Prostate gland (tissue), 2 donors: Measurements from ENCODE around the gene FARS2. TPM values are rescaled to one million over a fixed set of nuclear protein-coding genes. Genes with fewer than 3 reads are reported as not detected.

ENCODE experiments used
- DNase-seq: peaks from one replicate; pipeline ENCODE4 v3.0.0-alpha.2; 2019; ENCODE audit warnings: low spot score
- H3K27ac ChIP-seq, 2 donors: fragments of 200-600 bp; sonication (generic); 2 replicates each; pipeline ENCODE4 v1.5.1; 2017 to 2019
- H3K27me3 ChIP-seq: fragments of 200-600 bp; sonication (generic); replicated peaks from 2 replicates; pipeline ENCODE4 v1.5.1; 2019; ENCODE audit not compliant: insufficient read depth
- H3K36me3 ChIP-seq, 2 donors: fragments of 200-600 bp; sonication (generic); 1 replicate in 1 of 2; 2 replicates in 1 of 2; pipeline versions ENCODE4 v1.5.1 to v1.8.1; 2017 to 2019
- H3K4me1 ChIP-seq: fragments of 200-600 bp; sonication (generic); replicated peaks from 2 replicates; pipeline ENCODE4 v1.5.1; 2019
- H3K4me3 ChIP-seq, 2 donors: fragments of 200-600 bp; sonication (generic); 2 replicates each; pipeline ENCODE4 v1.5.1; 2017 to 2019
- H3K9me3 ChIP-seq: fragments of 200-600 bp; sonication (generic); 2 replicates; pipeline ENCODE4 v1.5.1; 2017
- POLR2A ChIP-seq: fragments of 450-650 bp; IDR thresholded peaks from one replicate; pipeline ENCODE4 v1.6.1; 2016; ENCODE audit warnings: antibody characterized with exemption, mild to moderate bottlenecking
- POLR2AphosphoS5 ChIP-seq: sonication (generic); formaldehyde crosslinking; IDR thresholded peaks from one replicate; pipeline ENCODE4 v1.6.1; 2017; ENCODE audit warnings: antibody characterized with exemption
- WGBS: methylation state at CpG from one replicate; pipeline ENCODE4 v1.1.5; 2018; 5-methylcytosine and 5-hydroxymethylcytosine counted together
- intact Hi-C: fragments of 100-400 bp; cut with DNase I; formaldehyde crosslinking; loops from one replicate; pipeline ENCODE4 v1.14.2; 2022
- total RNA-seq, 2 donors: library from RNA; depleted of rRNA; stranded (reverse); fragments of >200 nt; gene quantifications; one replicate each; pipeline ENCODE4 v1.1.0, GENCODE V29; 2016
- TF ChIP-seq, protein P1 (sequence below), 4 experiments: fragments of 200-600 bp in 2 of 4; fragments of 450-650 bp in 2 of 4; sonication (generic) in 2 of 4; IDR thresholded peaks; 1 replicate in 3 of 4; 2 replicates in 1 of 4; pipeline ENCODE4 v1.5.1; 2016 to 2019; ENCODE audit warnings: antibody characterized with exemption in 4 of 4, mild to moderate bottlenecking in 2 of 4, moderate library complexity in 2 of 4

The FARS2 gene
- total RNA-seq, 2 donors from 2014 or later: 11.6 to 19.5 TPM

DNA sequence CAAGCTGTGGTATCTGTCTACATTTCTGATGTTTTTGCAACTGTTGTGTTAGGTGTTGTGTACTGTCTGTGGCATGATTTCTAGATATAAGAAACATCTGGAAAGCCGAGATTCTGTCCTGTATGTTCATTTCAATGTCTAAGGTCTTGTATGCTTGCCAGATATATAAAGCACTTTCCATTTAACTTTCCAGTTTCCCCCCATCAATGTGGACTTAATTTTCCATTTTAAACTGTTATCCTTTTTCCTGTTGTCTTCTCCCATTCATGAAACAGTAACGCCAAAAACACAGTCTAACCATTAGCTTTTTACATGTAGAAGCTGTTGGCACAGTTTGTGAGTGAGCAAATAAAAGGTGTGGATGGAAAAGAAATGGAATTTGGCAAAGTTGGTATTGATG, 181.6 kb downstream of the FARS2 start:
- intact Hi-C loops: no loop called here
- H3K27ac ChIP-seq: no peak overlapping the region
- H3K4me3 ChIP-seq: no peak overlapping the region
- H3K36me3 ChIP-seq: no peaks in the 10 kb centered on the region
- H3K9me3 ChIP-seq: no peaks in the 10 kb centered on the region
- no peak for DNase-seq
- H3K4me1 ChIP-seq: no peaks in the 10 kb centered on the region
- TF ChIP-seq POLR2AphosphoS5 (peak; percentile 9), POLR2A (no peak)
- no peaks in the 10 kb centered on the region for H3K27me3 ChIP-seq
- WGBS: 51% methylated on average over 2 of the region's 2 CpGs

- no peaks in the 10 kb centered on the region for H3K4me1 ChIP-seq
- intact Hi-C loops: no loop called here
- no peak overlapping the region for H3K4me3 ChIP-seq
- H3K9me3 ChIP-seq: no peaks in the 10 kb centered on the region
- no peak for TF ChIP-seq POLR2AphosphoS5
- TF ChIP-seq, protein P1, sequence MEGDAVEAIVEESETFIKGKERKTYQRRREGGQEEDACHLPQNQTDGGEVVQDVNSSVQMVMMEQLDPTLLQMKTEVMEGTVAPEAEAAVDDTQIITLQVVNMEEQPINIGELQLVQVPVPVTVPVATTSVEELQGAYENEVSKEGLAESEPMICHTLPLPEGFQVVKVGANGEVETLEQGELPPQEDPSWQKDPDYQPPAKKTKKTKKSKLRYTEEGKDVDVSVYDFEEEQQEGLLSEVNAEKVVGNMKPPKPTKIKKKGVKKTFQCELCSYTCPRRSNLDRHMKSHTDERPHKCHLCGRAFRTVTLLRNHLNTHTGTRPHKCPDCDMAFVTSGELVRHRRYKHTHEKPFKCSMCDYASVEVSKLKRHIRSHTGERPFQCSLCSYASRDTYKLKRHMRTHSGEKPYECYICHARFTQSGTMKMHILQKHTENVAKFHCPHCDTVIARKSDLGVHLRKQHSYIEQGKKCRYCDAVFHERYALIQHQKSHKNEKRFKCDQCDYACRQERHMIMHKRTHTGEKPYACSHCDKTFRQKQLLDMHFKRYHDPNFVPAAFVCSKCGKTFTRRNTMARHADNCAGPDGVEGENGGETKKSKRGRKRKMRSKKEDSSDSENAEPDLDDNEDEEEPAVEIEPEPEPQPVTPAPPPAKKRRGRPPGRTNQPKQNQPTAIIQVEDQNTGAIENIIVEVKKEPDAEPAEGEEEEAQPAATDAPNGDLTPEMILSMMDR (IDR thresholded peaks at IDR 0.05): no peak
- TF ChIP-seq POLR2A: no peak
- DNase-seq: no peak
- no peak overlapping the region for H3K27ac ChIP-seq
- no peaks in the 10 kb centered on the region for H3K36me3 ChIP-seq
- no peaks in the 10 kb centered on the region for H3K27me3 ChIP-seq
- WGBS: 39% methylated on average over 3 of the region's 3 CpGs
Measured at GRCh38 chr6:5443491-5443890, 182.2 kb downstream of the FARS2 start.

GRCh38 chr6:5446362-5447075, 185.2 kb downstream of the FARS2 start:
- TF ChIP-seq, protein P1 (IDR thresholded peaks at IDR 0.05): no peak
- TF ChIP-seq POLR2AphosphoS5: no peak
- no peak for TF ChIP-seq POLR2A
- Histone ChIP-seq H3K27me3 (no peaks in the 10 kb centered on the region), H3K4me3 (no peak overlapping the region), H3K27ac (no peak overlapping the region), H3K9me3 (no peaks in the 10 kb centered on the region), H3K4me1 (no peaks in the 10 kb centered on the region), H3K36me3 (no peaks in the 10 kb centered on the region)
- intact Hi-C loops: no loop called here
- DNase-seq: no peak
- 94% methylated on average over 7 of the region's 7 CpGs for WGBS

GRCh38 chr6:5447921-5448320, 186.6 kb downstream of the FARS2 start:
- no peaks in the 10 kb centered on the region for H3K4me1 ChIP-seq
- no peaks in the 10 kb centered on the region for H3K9me3 ChIP-seq
- no peak for DNase-seq
- H3K36me3 ChIP-seq: no peaks in the 10 kb centered on the region
- H3K27ac ChIP-seq: no peak overlapping the region
- intact Hi-C loops: no loop called here
- no peak overlapping the region for H3K4me3 ChIP-seq
- 90% methylated on average over 6 of the region's 6 CpGs for WGBS
- TF ChIP-seq POLR2AphosphoS5: no peak
- no peak for TF ChIP-seq POLR2A
- TF ChIP-seq, protein P1 (IDR thresholded peaks at IDR 0.05): no peak
- no peaks in the 10 kb centered on the region for H3K27me3 ChIP-seq

- no peaks in the 10 kb centered on the region for H3K9me3 ChIP-seq
- no peak overlapping the region for H3K4me3 ChIP-seq
- no peak for TF ChIP-seq POLR2A
- TF ChIP-seq POLR2AphosphoS5: no peak
- TF ChIP-seq, protein P1 (IDR thresholded peaks at IDR 0.05): no peak
- WGBS: 89% methylated on average over 3 of the region's 3 CpGs
- no peak overlapping the region for H3K27ac ChIP-seq
- H3K27me3 ChIP-seq: no peaks in the 10 kb centered on the region
- H3K36me3 ChIP-seq: no peaks in the 10 kb centered on the region
- no peak for DNase-seq
- intact Hi-C loops: no loop called here
- no peaks in the 10 kb centered on the region for H3K4me1 ChIP-seq
Measured at GRCh38 chr6:5450073-5450472, 188.8 kb downstream of the FARS2 start.
